Stimulated activated CD4-positive, alpha-beta T cell treated with anti-CD3 and anti-CD28 coated beads, Interleukin-1b, Interleukin-23, amount 100 ng/mL, for 1 hour (primary cell): Measurements from ENCODE around the gene FHIT.

ENCODE experiments used
- DNase-seq, 2 donors: peaks; one replicate each; pipeline ENCODE4 v3.0.0-alpha.2; 2020; ENCODE audit warnings: low read depth in 2 of 2

FHIT gene

DNA sequence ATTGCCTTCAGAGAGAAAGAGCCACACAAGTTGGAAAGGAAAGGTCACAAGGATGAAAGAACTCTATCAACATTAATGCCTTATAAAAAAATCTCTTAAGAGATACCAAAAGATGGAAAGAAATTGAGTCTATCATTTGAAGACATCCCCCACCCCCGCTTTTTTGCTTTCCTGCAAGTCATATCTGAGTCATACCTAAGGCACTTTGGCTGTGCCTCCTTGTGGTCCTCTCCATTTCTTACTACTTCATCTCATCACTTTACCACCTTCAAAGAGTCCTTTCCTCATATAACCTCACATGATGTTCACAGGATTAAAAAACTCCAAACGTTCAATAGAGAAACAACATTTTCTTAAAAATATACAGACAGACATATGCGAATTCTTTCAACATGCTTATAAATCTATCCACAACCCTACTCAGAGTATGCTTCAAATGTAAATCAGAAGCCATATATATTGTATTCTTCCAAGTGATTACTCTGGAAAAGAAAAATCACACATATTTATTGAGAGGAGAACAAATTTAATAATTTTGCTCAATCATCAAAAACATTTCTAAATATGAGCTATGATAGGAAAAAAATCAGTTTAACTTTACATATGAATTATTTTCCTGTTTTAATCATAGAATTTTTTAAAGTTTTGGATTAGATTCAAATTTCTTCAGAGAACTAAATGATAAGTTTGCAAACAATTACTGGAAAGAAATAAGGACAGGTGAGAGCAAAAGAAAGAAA, 1197.6 kb downstream of the FHIT start:
- DNase-seq: peak in 1 of 2 donors; percentile 36

DNA sequence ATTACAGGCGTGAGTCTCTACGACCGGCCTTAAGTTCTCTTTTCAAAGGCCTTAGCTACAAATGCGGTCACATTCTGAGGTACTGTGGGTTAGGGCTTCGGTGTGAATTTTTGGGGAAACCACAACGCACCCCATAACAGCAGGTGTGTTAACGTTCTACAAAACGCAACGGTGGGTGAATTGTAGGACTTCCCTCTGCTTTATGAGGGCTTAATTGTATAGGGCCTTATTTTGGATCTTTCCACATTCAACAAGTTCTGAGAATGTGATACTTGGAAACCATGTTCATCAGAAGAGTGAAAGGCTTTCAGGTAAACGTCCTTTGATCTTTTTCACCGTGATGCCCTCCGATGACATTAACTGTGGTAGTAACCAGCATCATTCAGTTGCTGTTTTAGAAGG, 1202.8 kb downstream of the FHIT start:
- no peak for DNase-seq

DNA sequence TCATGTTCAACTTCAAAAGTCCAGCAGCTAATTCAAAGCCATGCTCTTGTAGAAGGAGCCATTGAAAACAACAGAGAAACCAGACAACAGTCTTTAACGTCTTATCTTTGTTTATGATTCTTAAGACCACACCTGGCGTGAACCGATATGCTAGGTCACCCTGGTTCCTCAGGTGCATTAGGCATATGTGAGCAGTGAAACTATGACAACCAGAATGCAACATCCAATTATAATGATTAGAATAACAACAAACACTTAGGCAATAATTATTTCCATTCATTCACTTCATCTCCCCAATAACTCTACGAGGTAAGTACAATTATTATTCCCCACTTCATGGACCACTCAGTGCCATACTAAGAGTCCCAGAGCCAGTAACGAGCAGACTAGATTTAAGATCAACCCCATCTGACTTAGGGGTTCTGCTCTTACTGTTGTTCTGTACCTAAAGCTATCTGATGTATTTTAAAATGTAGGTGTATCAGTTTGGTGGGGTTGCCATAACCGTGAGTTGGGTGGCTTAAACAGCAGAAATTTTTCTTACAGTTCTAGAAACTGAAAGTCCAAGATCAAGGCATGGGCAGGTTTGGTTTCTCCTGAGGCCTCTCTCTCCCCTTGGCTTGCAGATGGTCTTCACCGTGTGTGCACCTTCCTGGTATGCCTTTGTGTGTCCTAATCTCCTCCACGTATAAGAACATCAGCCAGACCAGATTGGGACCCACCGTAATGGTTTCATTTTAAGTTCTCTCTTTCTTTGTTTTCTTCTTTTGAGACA, 1203.6 kb downstream of the FHIT start:
- DNase-seq: no peak

DNA sequence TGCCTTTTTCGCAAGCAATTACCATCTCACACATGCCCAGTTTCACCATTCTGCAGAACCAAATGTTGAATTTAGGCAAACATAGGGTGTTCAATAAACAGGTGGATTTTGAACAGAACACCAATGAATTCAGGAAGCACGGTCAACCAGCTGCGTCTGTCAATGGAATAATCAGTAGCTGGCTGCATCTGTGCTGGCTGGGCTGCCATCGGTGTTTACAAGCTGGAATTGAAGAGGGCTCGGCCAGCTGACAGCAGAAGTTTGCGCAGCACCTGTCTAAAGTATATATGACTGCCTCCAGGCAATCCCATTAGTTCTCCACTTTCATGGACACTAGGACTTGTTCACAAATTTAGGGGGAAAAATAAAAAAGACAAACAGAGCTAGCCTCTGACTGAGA, 1205.0 kb downstream of the FHIT start:
- DNase-seq: no peak

DNA sequence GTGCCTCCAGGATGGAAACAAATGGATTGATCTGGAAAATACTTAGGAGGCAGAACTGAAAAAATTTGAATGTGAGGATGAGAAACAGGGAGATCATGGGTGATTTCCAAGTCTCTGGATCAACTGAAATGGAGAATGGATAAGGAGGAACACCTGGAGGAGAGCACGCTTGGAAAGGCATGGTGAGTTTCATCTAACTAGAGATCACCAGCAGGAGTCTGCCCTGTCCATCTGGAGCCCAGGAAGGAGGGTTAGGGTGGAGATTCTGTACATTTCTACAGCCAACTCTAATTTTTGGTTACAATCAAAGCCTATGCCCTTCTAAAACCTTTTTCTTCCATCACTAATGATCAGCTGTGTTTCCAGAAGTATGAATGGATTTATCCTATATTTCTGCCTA, 1205.6 kb downstream of the FHIT start:
- no peak for DNase-seq

DNA sequence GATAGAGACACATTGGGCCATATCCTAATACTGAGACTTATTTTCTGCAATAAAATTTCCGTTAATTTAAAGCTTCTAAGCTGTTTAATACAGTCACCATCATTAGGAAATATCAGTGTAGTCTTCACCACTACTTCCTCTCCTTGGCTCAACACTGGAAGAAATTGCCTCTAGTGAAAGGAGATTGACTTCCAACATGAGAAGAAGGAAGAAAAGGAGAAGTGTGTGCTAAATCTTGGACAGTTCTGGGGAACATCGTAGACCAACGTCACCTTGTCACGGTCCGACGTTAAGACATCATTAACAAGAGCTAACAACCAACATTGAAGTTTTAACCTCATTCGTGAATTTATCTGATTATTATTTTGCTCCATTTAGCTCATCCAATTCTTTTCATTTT, 1214.4 kb downstream of the FHIT start:
- DNase-seq: no peak

DNA sequence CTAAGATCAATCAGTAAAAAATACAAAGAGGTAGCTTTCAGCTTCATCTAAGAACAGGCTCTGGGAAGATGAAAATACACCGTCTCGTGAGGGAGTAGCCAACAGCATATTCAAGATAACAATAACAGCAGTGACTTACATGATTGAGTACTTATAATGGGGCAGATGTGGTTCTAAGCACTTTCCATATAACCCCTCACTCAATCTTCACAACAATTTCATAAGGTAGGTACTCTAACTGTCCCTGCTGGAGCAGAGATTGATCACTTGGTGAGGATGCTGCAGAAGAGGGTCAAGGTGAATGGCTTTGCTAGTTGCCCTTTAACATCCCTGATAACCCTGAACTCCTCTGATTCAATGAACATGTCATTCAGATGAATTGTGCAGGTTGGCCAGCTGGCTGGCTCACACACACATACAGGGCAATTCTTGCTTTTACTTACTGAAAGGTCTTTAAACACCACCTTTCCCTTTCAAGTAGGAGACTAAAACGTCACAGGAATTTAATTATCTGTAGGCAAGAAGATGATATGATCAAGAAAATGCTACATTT, 1217.3 kb downstream of the FHIT start:
- no peak for DNase-seq

DNA sequence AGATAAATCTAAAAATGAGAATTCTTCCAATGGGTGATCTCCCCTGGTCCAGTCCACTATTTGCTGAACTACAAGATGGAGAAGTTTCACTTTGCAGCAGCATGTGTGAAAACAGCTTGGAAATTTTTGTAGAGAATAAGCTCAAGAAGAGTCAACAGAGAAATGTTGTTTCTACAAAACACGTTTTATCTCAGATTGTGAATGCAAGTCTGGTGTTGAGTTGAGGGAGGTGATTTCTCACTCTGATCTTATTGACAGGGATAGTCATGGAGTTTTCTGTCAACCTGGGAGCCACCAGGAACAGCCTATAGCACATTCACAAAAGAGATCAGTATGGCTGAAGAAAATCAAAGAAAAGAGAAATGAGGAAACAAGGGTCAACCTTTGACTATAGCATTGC, 1220.3 kb downstream of the FHIT start:
- no peak for DNase-seq

DNA sequence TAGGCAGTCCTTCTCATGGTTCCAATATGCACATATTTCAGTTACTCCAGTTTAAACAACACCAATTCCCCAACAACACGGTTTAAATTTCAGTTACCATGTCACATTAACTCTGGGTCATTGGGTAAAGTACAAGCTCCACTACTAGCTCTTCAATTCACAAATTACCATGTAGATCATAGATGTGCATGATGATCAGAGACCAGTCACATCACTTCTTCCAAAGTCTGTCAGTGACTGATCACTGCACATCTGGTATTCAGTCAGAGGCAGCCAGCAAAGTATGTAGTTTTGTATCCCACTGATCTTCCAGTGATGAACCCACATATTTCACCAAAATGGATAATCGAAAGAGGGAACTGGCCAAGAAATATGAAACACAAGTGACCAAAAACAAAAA, 1223.0 kb downstream of the FHIT start:
- DNase-seq: no peak

DNA sequence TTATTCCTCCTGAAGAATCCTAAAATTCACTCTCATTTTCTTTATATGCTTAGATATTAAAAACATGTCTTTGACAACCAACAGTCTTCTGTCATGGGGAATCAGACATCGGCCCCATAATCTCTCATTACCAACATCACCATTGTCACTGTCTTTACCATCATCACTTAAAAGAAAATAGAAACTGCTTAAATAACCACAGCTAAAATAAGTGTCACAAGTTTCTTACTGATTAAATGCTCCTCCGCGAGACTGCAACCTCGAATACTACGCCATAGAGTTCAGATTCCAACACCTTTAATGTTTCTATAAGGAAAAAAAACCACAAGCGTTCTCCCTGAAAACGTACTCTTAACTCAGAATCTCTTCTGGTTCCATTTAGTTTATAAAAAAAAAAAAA, 1223.9 kb downstream of the FHIT start:
- no peak for DNase-seq

DNA sequence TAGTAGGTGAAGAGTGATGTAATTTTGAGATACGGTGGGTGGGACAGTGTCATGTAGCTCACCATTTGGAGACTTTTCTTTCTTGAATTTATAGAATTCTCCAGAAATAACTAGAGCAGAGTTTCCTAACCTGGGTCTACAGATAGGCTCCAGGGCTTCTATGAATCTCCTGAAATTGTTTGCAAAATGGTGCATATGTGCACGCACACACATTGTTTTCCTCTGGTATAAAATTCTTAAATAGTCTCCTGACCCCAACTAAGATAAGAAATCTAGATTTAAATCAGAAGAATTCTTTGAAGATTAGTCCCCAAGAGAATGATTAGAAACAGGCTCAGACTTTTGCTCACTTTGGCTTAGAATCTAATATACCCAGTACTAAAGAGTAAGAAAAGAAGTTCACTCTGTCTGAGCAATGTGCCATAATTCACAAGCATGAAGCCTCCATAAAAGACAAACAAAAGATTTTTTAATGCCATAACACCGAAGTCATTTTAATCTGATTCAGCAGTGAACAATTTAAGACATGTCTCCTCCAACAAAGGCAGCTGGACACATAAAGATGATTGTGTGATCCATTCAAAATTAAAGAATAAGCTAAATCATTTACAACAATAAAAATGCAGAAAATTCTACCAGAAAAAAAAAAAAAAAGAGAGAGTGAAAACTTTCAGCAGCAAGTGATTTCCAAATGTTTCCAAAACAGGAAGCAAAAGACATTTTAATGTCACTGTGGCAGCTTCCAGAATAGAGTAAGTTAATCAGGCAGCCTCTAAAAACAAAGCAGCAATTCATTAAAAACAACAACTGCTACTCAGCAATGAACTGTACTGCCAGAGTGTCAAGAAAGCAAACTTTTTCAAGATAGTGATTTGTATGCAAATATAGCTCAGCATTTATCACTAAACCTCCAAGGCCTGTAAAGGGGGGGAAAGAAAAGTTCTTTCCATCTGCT, 1225.9 kb downstream of the FHIT start:
- DNase-seq: no peak

DNA sequence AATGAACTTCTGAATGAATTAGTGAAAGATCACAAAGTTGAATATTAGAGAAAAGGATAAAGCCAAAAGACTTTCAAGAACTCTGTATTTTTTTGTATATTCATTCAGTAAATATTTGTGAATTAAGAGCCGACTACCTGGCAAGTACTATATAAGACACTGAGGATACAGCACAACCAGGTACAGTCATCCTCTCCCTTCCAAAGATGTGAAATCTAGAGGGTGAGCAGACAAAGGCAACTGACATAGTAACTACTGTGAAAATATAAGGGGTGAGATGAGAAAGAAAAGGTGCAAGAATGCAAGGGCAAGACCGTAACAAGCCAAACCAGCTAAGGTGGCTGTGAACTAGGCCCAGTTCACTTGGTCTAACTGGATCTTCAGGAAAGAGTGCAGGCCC, 1226.9 kb downstream of the FHIT start:
- no peak for DNase-seq

DNA sequence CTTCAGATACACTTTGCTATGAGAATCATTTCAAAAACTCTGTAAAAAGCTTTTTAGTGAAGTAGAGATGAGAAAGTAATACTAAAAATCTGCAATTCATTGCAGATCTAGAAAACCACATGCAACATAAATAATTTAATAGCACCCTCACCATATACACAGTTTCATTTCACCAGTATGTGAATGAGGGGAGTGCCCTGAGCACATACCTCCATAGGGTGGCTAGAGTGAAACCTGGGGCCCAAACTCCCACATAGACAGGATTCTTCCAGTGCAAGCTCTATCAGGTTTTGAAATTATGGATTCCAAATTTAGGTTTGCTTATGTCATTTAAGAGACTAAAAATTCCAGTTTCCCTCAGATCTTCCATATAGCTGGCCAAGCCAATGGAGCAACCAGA, 1228.1 kb downstream of the FHIT start:
- DNase-seq: no peak

DNA sequence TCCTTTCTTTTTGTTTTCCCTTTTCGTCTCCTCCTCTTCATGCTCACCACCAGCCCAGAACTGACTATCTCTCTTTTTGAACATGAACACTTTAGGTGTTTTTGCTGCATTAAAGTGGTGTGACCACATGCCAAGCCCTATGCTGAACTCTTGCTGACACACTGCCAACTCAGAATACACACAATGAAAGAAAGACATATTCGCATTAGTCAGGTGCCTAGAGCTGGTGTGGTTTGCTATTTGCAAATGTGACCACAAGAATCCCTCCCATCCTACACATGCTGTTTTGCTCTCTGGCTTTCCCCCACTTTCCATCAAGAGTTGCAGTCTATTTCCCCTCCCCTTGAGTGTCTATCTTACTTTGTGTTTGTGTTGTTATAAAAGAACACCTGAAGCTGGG, 1233.6 kb downstream of the FHIT start:
- no peak for DNase-seq

DNA sequence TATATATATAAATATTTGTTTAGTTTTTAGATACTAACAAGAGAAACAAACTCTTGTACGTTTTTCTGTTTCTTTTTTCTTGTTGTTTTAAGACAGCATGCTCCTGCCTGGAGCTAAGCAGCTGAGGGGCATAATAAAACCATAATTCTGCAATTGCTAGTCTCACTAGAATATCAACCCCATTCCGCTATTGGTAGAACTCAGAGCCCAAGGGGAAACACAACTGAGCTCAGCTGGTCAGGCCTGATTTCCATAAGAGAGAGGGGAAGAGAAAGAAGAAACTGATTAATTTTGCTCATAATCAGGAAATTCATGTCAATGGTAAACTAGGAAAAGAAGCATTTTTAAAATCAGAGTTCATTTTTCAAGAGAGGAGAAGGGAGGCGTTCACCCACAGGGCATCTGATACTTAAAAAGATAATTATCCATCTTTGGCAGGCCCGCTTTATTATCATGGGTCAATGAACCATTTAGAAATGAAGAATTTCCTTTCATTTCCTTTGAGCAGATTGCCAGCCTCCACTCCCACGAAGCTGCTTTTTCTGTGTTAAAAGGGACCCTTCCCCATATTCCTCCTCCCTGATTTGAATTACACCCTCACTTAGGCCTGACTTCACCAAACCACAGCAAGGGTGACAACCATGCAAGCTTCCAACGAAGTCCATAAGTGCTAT, 1236.1 kb downstream of the FHIT start:
- no peak for DNase-seq

DNA sequence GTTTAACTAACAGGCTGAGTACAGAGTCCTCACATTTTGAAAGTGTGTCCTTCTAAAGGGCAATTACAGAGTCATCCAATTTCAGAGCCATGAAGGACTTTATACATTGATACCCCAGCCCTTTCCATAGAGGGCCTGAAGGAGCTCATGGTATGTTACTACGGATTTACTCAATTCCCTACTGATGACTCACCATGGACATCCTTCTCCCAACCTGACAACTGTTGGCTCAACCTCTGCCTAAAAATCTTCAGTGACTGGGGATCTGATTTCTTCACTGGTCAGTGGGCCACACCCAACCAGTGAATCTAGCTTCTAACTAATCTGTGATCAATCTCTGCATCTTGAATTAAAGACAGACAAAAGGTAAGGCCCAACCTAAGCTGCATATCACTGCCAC, 1238.0 kb downstream of the FHIT start:
- no peak for DNase-seq

DNA sequence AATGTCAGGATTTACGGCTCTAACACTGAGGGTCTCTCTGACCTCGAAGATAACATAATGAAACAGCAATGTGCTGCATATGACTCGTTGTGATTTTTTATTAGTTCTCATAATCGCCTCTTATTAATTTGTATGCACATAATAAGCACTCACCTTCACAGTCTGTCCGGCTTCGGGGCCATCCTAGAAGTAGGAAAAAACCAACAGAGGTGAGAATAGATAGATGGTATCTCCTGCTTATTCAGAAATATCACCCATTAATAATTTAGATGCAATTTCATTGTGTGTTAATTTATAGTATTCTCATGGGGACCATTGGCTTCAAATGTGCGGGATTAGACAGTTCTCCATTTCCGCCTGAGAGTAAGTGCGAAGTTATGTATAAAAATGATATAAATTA, 1240.0 kb downstream of the FHIT start:
- DNase-seq: no peak

DNA sequence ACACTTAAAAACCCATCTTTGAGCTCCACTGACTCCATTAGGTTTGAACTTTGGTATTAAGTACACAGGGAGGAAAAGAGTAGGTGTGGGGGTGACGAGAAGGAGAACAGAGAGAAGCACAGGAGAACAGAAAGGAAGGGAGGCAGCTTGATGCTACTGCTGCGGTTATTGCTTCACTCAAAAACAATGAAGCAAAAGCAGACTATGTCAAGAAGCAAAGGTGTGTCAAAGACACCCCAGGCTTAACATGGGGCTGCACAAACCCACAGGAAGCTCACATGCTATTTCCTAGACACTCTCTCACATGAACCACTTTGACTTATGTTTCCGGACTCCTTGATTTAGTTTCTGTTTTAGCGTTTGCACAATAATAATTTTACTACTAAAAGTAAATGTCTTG, 1240.5 kb downstream of the FHIT start:
- DNase-seq: peak in 1 of 2 donors; percentile 16

DNA sequence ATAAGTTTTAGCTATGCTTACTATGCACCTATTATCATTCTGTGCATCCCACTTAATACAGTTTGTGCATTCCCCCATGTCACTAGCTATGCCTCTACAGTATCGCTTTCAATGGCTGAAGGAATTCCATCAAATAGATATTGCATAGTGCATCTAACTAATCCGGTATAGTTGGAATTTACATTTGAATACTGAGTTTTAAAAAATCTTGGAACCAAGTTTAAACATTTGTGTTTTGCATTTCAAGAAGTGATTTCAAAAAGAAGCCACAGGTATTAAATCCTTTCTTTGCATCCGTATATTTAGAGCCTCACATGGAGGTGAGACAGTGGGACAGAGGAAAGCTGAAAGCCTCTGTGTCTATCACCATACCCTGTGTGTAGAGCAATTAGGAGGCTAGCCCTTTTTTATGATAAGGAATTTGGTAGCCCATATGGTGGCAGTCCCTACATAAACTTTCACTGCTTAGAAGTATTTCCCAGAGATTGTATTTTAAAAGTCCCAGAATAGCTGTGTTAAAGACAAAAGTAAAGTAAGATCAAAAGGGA, 1241.2 kb downstream of the FHIT start:
- no peak for DNase-seq

DNA sequence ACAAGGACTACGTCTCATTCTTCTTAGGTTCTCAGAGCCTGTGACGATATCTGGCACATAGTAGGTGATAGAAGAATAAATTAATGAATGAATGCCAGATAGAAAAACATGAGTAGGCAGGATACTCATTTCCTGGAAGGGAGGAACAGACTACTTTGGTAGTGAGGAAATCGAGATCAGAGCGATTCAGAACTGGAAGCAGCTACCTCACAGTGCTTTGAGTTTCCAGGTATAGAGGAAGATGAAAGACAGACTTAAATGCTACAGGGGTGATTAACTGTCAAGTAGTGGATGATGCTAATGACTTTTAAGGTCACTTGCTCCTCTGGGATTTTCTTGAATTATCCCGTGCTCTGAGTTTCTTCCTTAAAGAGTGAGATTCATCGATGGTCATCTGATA, 1249.9 kb downstream of the FHIT start:
- no peak for DNase-seq
